Measurements from ENCODE around the gene ARHGAP31.

- no peak for TF ChIP-seq YY1 (IDR thresholded peaks at IDR 0.05; ENCODE audit: low read depth, low read length)
- TF ChIP-seq EP300 (IDR thresholded peaks at IDR 0.05; ENCODE audit: borderline replicate concordance in 1 of 2, low read depth in 2 of 2, low read length in 2 of 2): no peak
- TF ChIP-seq TAF1 (IDR thresholded peaks at IDR 0.05; ENCODE audit: low read depth, low read length): no peak
- TF ChIP-seq BACH1 (IDR thresholded peaks at IDR 0.05; ENCODE audit: low read length): no peak
- no peak for TF ChIP-seq EZH2 (IDR thresholded peaks at IDR 0.05; ENCODE audit: low read depth, low read length, severe bottlenecking)
- TF ChIP-seq POLR2AphosphoS5 (IDR thresholded peaks at IDR 0.05; ENCODE audit: low read depth, low read length): no peak
- no peak for TF ChIP-seq TEAD4 (IDR thresholded peaks at IDR 0.05; ENCODE audit: low read depth, low read length)
- no peak for TF ChIP-seq POLR2A (IDR thresholded peaks at IDR 0.05; ENCODE audit: control extremely low read depth in 1 of 2, low read depth in 2 of 2, low read length in 2 of 2)
- TF ChIP-seq CTCF (IDR thresholded peaks at IDR 0.05; ENCODE audit: control extremely low read depth in 1 of 3, insufficient read depth in 1 of 3, low read depth in 1 of 3, low read length in 3 of 3): no peak
- TF ChIP-seq NANOG (IDR thresholded peaks at IDR 0.05; ENCODE audit: insufficient read depth, low read depth, low read length, poor library complexity, severe bottlenecking): no peak
- no peak for TF ChIP-seq SIN3A (conservative IDR thresholded peaks at IDR 0.05 in 1 of 2, IDR thresholded peaks at IDR 0.05 in 1 of 2; ENCODE audit: low read depth in 1 of 2, low read length in 2 of 2)
These were observed 72.8 kb downstream of the ARHGAP31 start for GRCh38 chr3:119367000-119367399.

All from H1 (cell line).